IMR-90 (cell line): ENCODE results near the gene AKAP8L. TPM values are rescaled to one million over a fixed set of nuclear protein-coding genes. Genes with fewer than 3 reads are reported as not detected.

Experiments
- ATAC-seq: fragments of 200-7000 bp; cut with Tn5 transposase; 2 replicates; pipeline ENCODE4 v1.9.1; 2020; ENCODE audit warnings: low read depth, mild to moderate bottlenecking, moderate library complexity
- BruUV-seq: library from RNA; stranded (reverse); fragments of 400-500 nt; replicated peaks from 2 replicates; lab custom pipeline; 2021; lab: Mats Ljungman, UMichigan
- CTCF ChIA-PET: fragments of 300-600 bp; formaldehyde crosslinking; extraction: SDS; loops from one replicate; lab custom pipeline; 2021; ENCODE audit warnings: antibody characterized with exemption; lab: Yijun Ruan, JAX
- POLR2A ChIA-PET: fragments of 300-600 bp; sonication (Branson Sonifier 250); formaldehyde crosslinking; loops from one replicate; lab custom pipeline; 2022; ENCODE audit warnings: antibody characterized with exemption; ENCODE audit not compliant: unreplicated experiment; lab: Charles Lee
- DNase-seq: peaks from one replicate; pipeline ENCODE4 v3.0.0; 2013
- H2AFZ ChIP-seq: replicated peaks from 2 replicates; pipeline ENCODE3; 2013; ENCODE audit warnings: low read length, mild to moderate bottlenecking; ENCODE audit not compliant: poor library complexity
- H2AK5ac ChIP-seq: 2 replicates; pipeline ENCODE4 v1.6.1; 2013; ENCODE audit warnings: low read depth, low read length, inconsistent platforms
- H2AK9ac ChIP-seq: replicated peaks from 2 replicates; pipeline ENCODE3; 2013; ENCODE audit warnings: mild to moderate bottlenecking, low read depth, low read length, moderate library complexity; ENCODE audit not compliant: poor library complexity
- H2BK120ac ChIP-seq: 2 replicates; pipeline ENCODE4 v1.6.1; 2013; ENCODE audit warnings: low read depth, low read length, inconsistent platforms
- H2BK15ac ChIP-seq: 3 replicates; pipeline ENCODE4 v1.6.1; 2013; ENCODE audit warnings: low read depth, low read length, inconsistent platforms
- H2BK20ac ChIP-seq: 2 replicates; pipeline ENCODE4 v1.6.1; 2013; ENCODE audit warnings: low read depth, mild to moderate bottlenecking, inconsistent platforms, low read length, moderate library complexity
- H2BK5ac ChIP-seq: 2 replicates; pipeline ENCODE4 v1.6.1; 2013; ENCODE audit warnings: mild to moderate bottlenecking, low read depth, low read length, inconsistent platforms; ENCODE audit not compliant: poor library complexity, severe bottlenecking
- H3K14ac ChIP-seq: replicated peaks from 2 replicates; pipeline ENCODE4 v1.6.1; 2013; ENCODE audit warnings: low read depth, low read length, inconsistent platforms
- H3K18ac ChIP-seq: 2 replicates; pipeline ENCODE4 v1.6.1; 2013; ENCODE audit warnings: low read depth, low read length, control low read depth
- H3K23ac ChIP-seq: 2 replicates; pipeline ENCODE4 v1.6.1; 2013; ENCODE audit warnings: low read depth, low read length, inconsistent platforms
- H3K27ac ChIP-seq: 2 replicates; pipeline ENCODE4 v1.5.1; 2013; ENCODE audit warnings: mild to moderate bottlenecking, control low read depth, low read length; ENCODE audit not compliant: insufficient read depth
- H3K27me3 ChIP-seq: 2 replicates; pipeline ENCODE4 v1.6.1; 2013; ENCODE audit warnings: low read length; ENCODE audit not compliant: control insufficient read depth, insufficient read depth
- H3K36me3 ChIP-seq: 2 replicates; pipeline ENCODE4 v1.6.1; 2013; ENCODE audit warnings: low read length, mixed read lengths; ENCODE audit not compliant: control insufficient read depth, insufficient read depth
- H3K4ac ChIP-seq: 2 replicates; pipeline ENCODE4 v1.6.1; 2013; ENCODE audit warnings: low read depth, low read length, inconsistent platforms
- H3K4me1 ChIP-seq: 2 replicates; pipeline ENCODE4 v1.6.1; 2013; ENCODE audit warnings: low read length, mixed read lengths; ENCODE audit not compliant: control insufficient read depth, insufficient read depth
- H3K4me2 ChIP-seq: 2 replicates; pipeline ENCODE4 v1.6.1; 2013; ENCODE audit warnings: low read depth, mild to moderate bottlenecking, control low read depth, low read length, moderate library complexity
- H3K4me3 ChIP-seq: 2 replicates; pipeline ENCODE4 v1.5.1; 2013; ENCODE audit warnings: low read depth, mild to moderate bottlenecking, control low read depth, low read length, moderate library complexity; ENCODE audit not compliant: insufficient read depth
- H3K56ac ChIP-seq: 2 replicates; pipeline ENCODE4 v1.6.1; 2013; ENCODE audit warnings: low read length, inconsistent platforms; ENCODE audit not compliant: insufficient read depth; ENCODE audit errors: extremely low read depth
- H3K79me1 ChIP-seq, 2 experiments: 2 replicates each; pipeline ENCODE4 v1.6.1; 2013; ENCODE audit warnings: low read length in 2 of 2, inconsistent platforms in 1 of 2, low read depth in 1 of 2
- H3K9ac ChIP-seq: 2 replicates; pipeline ENCODE4 v1.6.1; 2013; ENCODE audit warnings: low read depth, low read length, control low read depth
- H3K9me1 ChIP-seq: 2 replicates; pipeline ENCODE4 v1.6.1; 2013; ENCODE audit warnings: low read length, inconsistent platforms; ENCODE audit not compliant: insufficient read depth
- H3K9me3 ChIP-seq: 2 replicates; pipeline ENCODE4 v1.6.1; 2013; ENCODE audit warnings: low read length; ENCODE audit not compliant: control insufficient read depth, insufficient read depth
- H4K20me1 ChIP-seq: 2 replicates; pipeline ENCODE4 v1.6.1; 2013; ENCODE audit warnings: low read length, inconsistent platforms; ENCODE audit not compliant: insufficient read depth
- H4K5ac ChIP-seq: 2 replicates; pipeline ENCODE4 v1.6.1; 2013; ENCODE audit warnings: mild to moderate bottlenecking, low read depth, low read length, control low read depth
- H4K8ac ChIP-seq, 2 experiments: 2 replicates each; pipeline ENCODE4 v1.6.1; 2013; ENCODE audit warnings: low read depth in 2 of 2, low read length in 2 of 2, control low read depth in 1 of 2, inconsistent platforms in 1 of 2
- H4K91ac ChIP-seq: 2 replicates; pipeline ENCODE4 v1.6.1; 2013; ENCODE audit warnings: low read depth, low read length, inconsistent platforms; ENCODE audit not compliant: insufficient read depth
- BHLHE40 ChIP-seq: fragments of 150-350 bp; IDR thresholded peaks from 2 replicates; pipeline ENCODE4 v1.6.1; 2016; ENCODE audit warnings: mild to moderate bottlenecking, low read depth, low read length
- CHD1 ChIP-seq: IDR thresholded peaks from 2 replicates; pipeline ENCODE4 v1.6.1; 2012; ENCODE audit warnings: low read depth, low read length, improper control_type of control experiment
- CTCF ChIP-seq: conservative IDR thresholded peaks from 2 replicates; pipeline ENCODE4 v1.5.1; 2012; ENCODE audit warnings: mild to moderate bottlenecking, low read depth, low read length, improper control_type of control experiment
- FOS ChIP-seq: fragments of 150-350 bp; IDR thresholded peaks from 2 replicates; pipeline ENCODE4 v1.6.1; 2016; ENCODE audit warnings: low read depth, low read length
- MAFK ChIP-seq: IDR thresholded peaks from 2 replicates; pipeline ENCODE4 v1.6.1; 2012; ENCODE audit warnings: low read depth, low read length, improper control_type of control experiment
- MXI1 ChIP-seq: IDR thresholded peaks from 2 replicates; pipeline ENCODE4 v1.6.1; 2012; ENCODE audit warnings: low read depth, mild to moderate bottlenecking, low read length, moderate library complexity, borderline replicate concordance
- NFE2L2 ChIP-seq: fragments of 150-350 bp; IDR thresholded peaks from 2 replicates; pipeline ENCODE4 v1.6.1; 2016; ENCODE audit warnings: low read depth, mild to moderate bottlenecking, low read length
- RAD21 ChIP-seq: IDR thresholded peaks from 2 replicates; pipeline ENCODE4 v1.6.1; 2012; ENCODE audit warnings: low read length, improper control_type of control experiment
- RFX5 ChIP-seq: IDR thresholded peaks from 2 replicates; pipeline ENCODE4 v1.8.0; 2012; ENCODE audit warnings: low read depth, mild to moderate bottlenecking, low read length, moderate library complexity
- SMC3 ChIP-seq: fragments of 150-350 bp; IDR thresholded peaks from 2 replicates; pipeline ENCODE4 v1.6.1; 2016; ENCODE audit warnings: low read depth, mild to moderate bottlenecking, antibody characterized with exemption, low read length, moderate library complexity
- WGBS, 2 experiments: methylation state at CpG; one replicate each; pipeline versions ENCODE4 v1.1.5 to v1.1.7; 2013; ENCODE audit warnings: missing lambda C conversion rate in 2 of 2; ENCODE audit not compliant: insufficient read length in 1 of 2; ENCODE audit errors: extremely low coverage in 2 of 2; 5-methylcytosine and 5-hydroxymethylcytosine counted together
- dilution Hi-C: fragments of 300-500 bp; cut with HindIII; formaldehyde crosslinking; loops from one replicate; pipeline ENCODE4 v1.14.3; 2018; ENCODE audit warnings: low sequenced_read_pairs; ENCODE audit not compliant: unreplicated experiment
- in situ Hi-C: fragments of 300-500 bp; cut with MboI; formaldehyde crosslinking; loops from 3 replicates; pipeline ENCODE4 v1.14.3; 2019; ENCODE audit warnings: low sequenced_read_pairs, inconsistent platforms, mixed read lengths
- intact Hi-C: fragments of 100-400 bp; cut with micrococcal nuclease; formaldehyde crosslinking; loops from 2 replicates; pipeline ENCODE4 v1.10.0; 2022
- polyA plus RNA-seq, 3 experiments: library from polyadenylated mRNA; depleted of rRNA; stranded (reverse); fragments of >200 nt; gene quantifications; 2 replicates each; pipeline ENCODE4 v1.2.3, GENCODE V29; 2012; ENCODE audit warnings: low replicate concordance in 1 of 3
- total RNA-seq: library from RNA; depleted of rRNA; stranded (reverse); fragments of >200 nt; gene quantifications from 2 replicates; pipeline ENCODE4 v1.2.3, GENCODE V29; 2012

AKAP8L gene
- total and polyA plus RNA-seq, 2 of the 4 experiments (the other 2 are of a cell fraction): 43.1 to 44.6 TPM

GRCh38 chr19:15427991-15428471, 9.2 kb upstream of the AKAP8L start:
- H3K9ac ChIP-seq: no peak overlapping the region
- H4K5ac ChIP-seq: no peak overlapping the region
- H3K27me3 ChIP-seq: no peaks in the 10 kb centered on the region
- peaks cover 7% of the 10 kb centered on the region; the same call in 1 of the 2 replicates for H3K9me1 ChIP-seq
- no TSS peak for BruUV-seq
- H3K9me3 ChIP-seq: peaks cover 5% of the 10 kb centered on the region; the same call in 1 of the 2 replicates
- H3K56ac ChIP-seq: no peak overlapping the region
- no peak for ATAC-seq
- H4K8ac ChIP-seq: no peak overlapping the region
- H3K4me2 ChIP-seq: no peak overlapping the region
- H4K20me1 ChIP-seq: peaks cover 48% of the 10 kb centered on the region
- no peak overlapping the region for H2AK5ac ChIP-seq
- H3K14ac ChIP-seq: no peak overlapping the region
- no peak overlapping the region for H3K18ac ChIP-seq
- no peak overlapping the region for H2BK15ac ChIP-seq
- no peak for DNase-seq
- intact Hi-C loops: no loop called here
- WGBS, 2 experiments: 84% methylated on average over 5 of the region's 35 CpGs; no CpG with 5 or more reads in 1 of the 2 experiments
- in situ Hi-C loops: loop anchor here (25.0 kb wide), 1 partner anchor 866 kb away; the partner anchor contains the start of gene NDUFB7
- H3K36me3 ChIP-seq: peaks cover 57% of the 10 kb centered on the region
- H2BK5ac ChIP-seq: no peak overlapping the region
- CTCF ChIA-PET: no interaction called here
- POLR2A ChIA-PET: no interaction called here
- H2BK120ac ChIP-seq: no peak overlapping the region
- no peak overlapping the region for H2AFZ ChIP-seq
- H3K27ac ChIP-seq: no peak overlapping the region
- TF ChIP-seq NFE2L2: no peak
- no peak for TF ChIP-seq FOS
- TF ChIP-seq BHLHE40: no peak
- no peak for TF ChIP-seq RFX5
- no peak for TF ChIP-seq MXI1
- no peak for TF ChIP-seq MAFK
- TF ChIP-seq CTCF: no peak
- TF ChIP-seq SMC3: no peak
- no peak for TF ChIP-seq RAD21
- TF ChIP-seq CHD1: no peak
- peaks cover 15% of the 10 kb centered on the region for H3K4me1 ChIP-seq
- peaks cover 15 to 67% of the 10 kb centered on the region in 2 experiments for H3K79me1 ChIP-seq
- H2BK20ac ChIP-seq: no peak overlapping the region
- no peak overlapping the region for H4K91ac ChIP-seq
- no peak overlapping the region for H2AK9ac ChIP-seq
- no peak overlapping the region for H3K4ac ChIP-seq
- H3K4me3 ChIP-seq: no peak overlapping the region
- dilution Hi-C loops: no loop called here
- no peak overlapping the region for H3K23ac ChIP-seq
